HL-60 (cell line): Measurements from ENCODE around the gene RNF168.

Experiments used
- CTCF ChIP-seq: IDR thresholded peaks from one replicate; pipeline ENCODE4 v1.5.1; 2011; ENCODE audit warnings: low read length, control low read depth, inconsistent platforms; ENCODE audit not compliant: insufficient read depth
- POLR2AphosphoS5 ChIP-seq: IDR thresholded peaks from 2 replicates; pipeline ENCODE4 v1.6.1; 2012; ENCODE audit warnings: low read depth
- SPI1 ChIP-seq: IDR thresholded peaks from 2 replicates; pipeline ENCODE4 v1.6.1; 2012; ENCODE audit warnings: low read depth, mild to moderate bottlenecking, borderline replicate concordance

GRCh38 chr3:196523841-196524240 is 20.3 kb upstream of the RNF168 start:
- TF ChIP-seq CTCF, result no peak
- no peak for TF ChIP-seq POLR2AphosphoS5
- no peak for TF ChIP-seq SPI1
